ENCODE data around the gene TPPP2. TPM values are rescaled to one million over a fixed set of nuclear protein-coding genes. Genes with fewer than 3 reads are reported as not detected.

Gene TPPP2
- total and polyA plus RNA-seq, 9 of the 15 experiments (the other 6 are each of a cell fraction or from before 2014, with no cell fraction given) = 0.18 TPM; not detected in 8

DNA sequence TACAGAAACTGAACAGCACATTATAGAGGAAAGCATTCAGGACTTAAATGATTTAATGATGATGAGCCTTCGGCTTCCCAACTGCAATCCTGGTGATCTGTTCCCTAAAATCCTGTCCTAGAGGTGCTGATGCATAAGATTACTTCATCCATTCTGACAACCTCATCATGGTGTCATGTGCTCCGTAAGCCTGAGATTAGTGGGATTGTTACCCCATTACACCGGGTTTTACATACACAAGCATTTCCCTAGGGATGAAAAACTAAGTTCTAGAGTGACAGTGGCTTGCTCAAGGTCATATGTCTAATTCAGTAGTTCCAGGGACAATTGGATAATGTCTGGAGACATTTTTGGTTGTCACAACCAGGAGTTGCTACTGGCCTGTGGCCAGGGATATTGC is 7.1 kb downstream of the TPPP2 start:
- H3K36me3 ChIP-seq (ENCODE audit: control insufficient read depth, insufficient read depth, low read length) = no peaks in the 10 kb centered on the region
- TF ChIP-seq, protein P1, sequence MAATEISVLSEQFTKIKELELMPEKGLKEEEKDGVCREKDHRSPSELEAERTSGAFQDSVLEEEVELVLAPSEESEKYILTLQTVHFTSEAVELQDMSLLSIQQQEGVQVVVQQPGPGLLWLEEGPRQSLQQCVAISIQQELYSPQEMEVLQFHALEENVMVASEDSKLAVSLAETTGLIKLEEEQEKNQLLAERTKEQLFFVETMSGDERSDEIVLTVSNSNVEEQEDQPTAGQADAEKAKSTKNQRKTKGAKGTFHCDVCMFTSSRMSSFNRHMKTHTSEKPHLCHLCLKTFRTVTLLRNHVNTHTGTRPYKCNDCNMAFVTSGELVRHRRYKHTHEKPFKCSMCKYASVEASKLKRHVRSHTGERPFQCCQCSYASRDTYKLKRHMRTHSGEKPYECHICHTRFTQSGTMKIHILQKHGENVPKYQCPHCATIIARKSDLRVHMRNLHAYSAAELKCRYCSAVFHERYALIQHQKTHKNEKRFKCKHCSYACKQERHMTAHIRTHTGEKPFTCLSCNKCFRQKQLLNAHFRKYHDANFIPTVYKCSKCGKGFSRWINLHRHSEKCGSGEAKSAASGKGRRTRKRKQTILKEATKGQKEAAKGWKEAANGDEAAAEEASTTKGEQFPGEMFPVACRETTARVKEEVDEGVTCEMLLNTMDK (IDR thresholded peaks at IDR 0.05; ENCODE audit: borderline replicate concordance, insufficient read depth, low read depth, low read length, poor library complexity, severe bottlenecking) = no peak
- TF ChIP-seq, protein P2, sequence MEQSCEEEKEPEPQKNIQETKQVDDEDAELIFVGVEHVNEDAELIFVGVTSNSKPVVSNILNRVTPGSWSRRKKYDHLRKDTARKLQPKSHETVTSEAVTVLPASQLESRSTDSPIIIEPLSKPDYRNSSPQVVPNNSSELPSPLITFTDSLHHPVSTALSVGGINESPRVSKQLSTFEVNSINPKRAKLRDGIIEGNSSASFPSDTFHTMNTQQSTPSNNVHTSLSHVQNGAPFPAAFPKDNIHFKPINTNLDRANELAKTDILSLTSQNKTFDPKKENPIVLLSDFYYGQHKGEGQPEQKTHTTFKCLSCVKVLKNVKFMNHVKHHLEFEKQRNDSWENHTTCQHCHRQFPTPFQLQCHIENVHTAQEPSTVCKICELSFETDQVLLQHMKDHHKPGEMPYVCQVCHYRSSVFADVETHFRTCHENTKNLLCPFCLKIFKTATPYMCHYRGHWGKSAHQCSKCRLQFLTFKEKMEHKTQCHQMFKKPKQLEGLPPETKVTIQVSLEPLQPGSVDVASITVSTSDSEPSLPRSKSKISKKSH (CRISPR knock-in tag; IDR thresholded peaks at IDR 0.05) = no peak
- TF ChIP-seq, protein P3, sequence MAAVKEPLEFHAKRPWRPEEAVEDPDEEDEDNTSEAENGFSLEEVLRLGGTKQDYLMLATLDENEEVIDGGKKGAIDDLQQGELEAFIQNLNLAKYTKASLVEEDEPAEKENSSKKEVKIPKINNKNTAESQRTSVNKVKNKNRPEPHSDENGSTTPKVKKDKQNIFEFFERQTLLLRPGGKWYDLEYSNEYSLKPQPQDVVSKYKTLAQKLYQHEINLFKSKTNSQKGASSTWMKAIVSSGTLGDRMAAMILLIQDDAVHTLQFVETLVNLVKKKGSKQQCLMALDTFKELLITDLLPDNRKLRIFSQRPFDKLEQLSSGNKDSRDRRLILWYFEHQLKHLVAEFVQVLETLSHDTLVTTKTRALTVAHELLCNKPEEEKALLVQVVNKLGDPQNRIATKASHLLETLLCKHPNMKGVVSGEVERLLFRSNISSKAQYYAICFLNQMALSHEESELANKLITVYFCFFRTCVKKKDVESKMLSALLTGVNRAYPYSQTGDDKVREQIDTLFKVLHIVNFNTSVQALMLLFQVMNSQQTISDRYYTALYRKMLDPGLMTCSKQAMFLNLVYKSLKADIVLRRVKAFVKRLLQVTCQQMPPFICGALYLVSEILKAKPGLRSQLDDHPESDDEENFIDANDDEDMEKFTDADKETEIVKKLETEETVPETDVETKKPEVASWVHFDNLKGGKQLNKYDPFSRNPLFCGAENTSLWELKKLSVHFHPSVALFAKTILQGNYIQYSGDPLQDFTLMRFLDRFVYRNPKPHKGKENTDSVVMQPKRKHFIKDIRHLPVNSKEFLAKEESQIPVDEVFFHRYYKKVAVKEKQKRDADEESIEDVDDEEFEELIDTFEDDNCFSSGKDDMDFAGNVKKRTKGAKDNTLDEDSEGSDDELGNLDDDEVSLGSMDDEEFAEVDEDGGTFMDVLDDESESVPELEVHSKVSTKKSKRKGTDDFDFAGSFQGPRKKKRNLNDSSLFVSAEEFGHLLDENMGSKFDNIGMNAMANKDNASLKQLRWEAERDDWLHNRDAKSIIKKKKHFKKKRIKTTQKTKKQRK (IDR thresholded peaks at IDR 0.05; ENCODE audit: borderline replicate concordance, low read depth, low read length) = no peak
- TF ChIP-seq MEIS2 (IDR thresholded peaks at IDR 0.05; ENCODE audit: partially characterized antibody) (no peak), CHCHD3 (CRISPR knock-in tag; IDR thresholded peaks at IDR 0.05) (no peak), CBFA2T3 (IDR thresholded peaks at IDR 0.05) (no peak), NUFIP1 (IDR thresholded peaks at IDR 0.05; ENCODE audit: partially characterized antibody) (no peak), ZC3H8 (IDR thresholded peaks at IDR 0.05) (no peak), GTF2F1 (IDR thresholded peaks at IDR 0.05; ENCODE audit: low read depth, low read length) (no peak)
- TF ChIP-seq, protein P4, sequence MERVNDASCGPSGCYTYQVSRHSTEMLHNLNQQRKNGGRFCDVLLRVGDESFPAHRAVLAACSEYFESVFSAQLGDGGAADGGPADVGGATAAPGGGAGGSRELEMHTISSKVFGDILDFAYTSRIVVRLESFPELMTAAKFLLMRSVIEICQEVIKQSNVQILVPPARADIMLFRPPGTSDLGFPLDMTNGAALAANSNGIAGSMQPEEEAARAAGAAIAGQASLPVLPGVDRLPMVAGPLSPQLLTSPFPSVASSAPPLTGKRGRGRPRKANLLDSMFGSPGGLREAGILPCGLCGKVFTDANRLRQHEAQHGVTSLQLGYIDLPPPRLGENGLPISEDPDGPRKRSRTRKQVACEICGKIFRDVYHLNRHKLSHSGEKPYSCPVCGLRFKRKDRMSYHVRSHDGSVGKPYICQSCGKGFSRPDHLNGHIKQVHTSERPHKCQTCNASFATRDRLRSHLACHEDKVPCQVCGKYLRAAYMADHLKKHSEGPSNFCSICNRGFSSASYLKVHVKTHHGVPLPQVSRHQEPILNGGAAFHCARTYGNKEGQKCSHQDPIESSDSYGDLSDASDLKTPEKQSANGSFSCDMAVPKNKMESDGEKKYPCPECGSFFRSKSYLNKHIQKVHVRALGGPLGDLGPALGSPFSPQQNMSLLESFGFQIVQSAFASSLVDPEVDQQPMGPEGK (CRISPR knock-in tag; IDR thresholded peaks at IDR 0.05; ENCODE audit: borderline replicate concordance) = no peak
- no peaks in the 10 kb centered on the region for H3K27me3 ChIP-seq (ENCODE audit: control insufficient read depth in 2 of 2, insufficient read depth in 2 of 2, low read length in 2 of 2)
- in situ Hi-C loops (cut with MboI) (no loop called here), intact Hi-C loops (cut with micrococcal nuclease) (loop anchor here (5.0 kb wide), 1 partner anchor 340 kb away; no protein-coding TSS in a partner anchor)
- H3K4me2 ChIP-seq (ENCODE audit: insufficient read depth, low read length) = no peak overlapping the region
- no peak overlapping the region for H2AFZ ChIP-seq (ENCODE audit: low read depth, low read length)
- H3K9ac ChIP-seq (ENCODE audit: insufficient read depth in 1 of 2, low read depth in 2 of 2, low read length in 2 of 2) = no peak overlapping the region
- H3K79me2 ChIP-seq (ENCODE audit: control insufficient read depth, insufficient read depth, low read length) = no peaks in the 10 kb centered on the region
- H3K27ac ChIP-seq (ENCODE audit: extremely low read depth, low read depth, low read length) = no peak overlapping the region
- H3K4me3 ChIP-seq = no peak overlapping the region
- H3K9me1 ChIP-seq (ENCODE audit: control insufficient read depth, insufficient read depth, low read length) = no peaks in the 10 kb centered on the region
- H4K20me1 ChIP-seq (replicated peaks; ENCODE audit: control insufficient read depth, insufficient read depth, low read length) = no peaks in the 10 kb centered on the region
- FAIRE-seq (no peak), DNase-seq (ENCODE audit: extremely low read depth in 1 of 4, low spot score in 3 of 4) (no peak), ATAC-seq (no peak)
- 47% methylated on average over 3 of the region's 3 CpGs for WGBS (ENCODE audit: insufficient coverage, low coverage, missing lambda C conversion rate)
- ChIA-PET POLR2A (interaction anchor here (0.7 kb wide), 1 partner anchor 10 kb away, joined by 3 read pairs; no protein-coding TSS in a partner anchor), CTCF (ENCODE audit: low intra/inter-chr PET ratio) (no interaction called here)
- no TSS peak for BruUV-seq (replicated peaks)
- H3K4me1 ChIP-seq (replicated peaks in 1 of 2; ENCODE audit: control insufficient read depth in 2 of 2, insufficient read depth in 2 of 2, low read length in 2 of 2) = peaks cover 0 to 10% of the 10 kb centered on the region in 2 experiments; a peak in 3 of 5 replicates
- no peaks in the 10 kb centered on the region for H3K9me3 ChIP-seq (replicated peaks; ENCODE audit: control insufficient read depth, insufficient read depth, low read depth, low read length)

Data from K562 (cell line).